ENCODE data around the gene VWF.

The VWF gene

GRCh38 chr12:5976196-5976595, 148.3 kb downstream of the VWF start:
- Histone ChIP-seq H3K9me3 (ENCODE audit: low read depth, low read length) (no peaks in the 10 kb centered on the region), H3K4me3 (no peak overlapping the region), H3K9ac (ENCODE audit: insufficient read length) (no peak overlapping the region), H3K36me3 (ENCODE audit: insufficient read depth, low read length) (no peaks in the 10 kb centered on the region), H3K27ac (no peak overlapping the region)
- DNase-seq (ENCODE audit: low read depth, low spot score), result no peak
- TF ChIP-seq EZH2 (IDR thresholded peaks at IDR 0.05) (no peak), FOXP2 (optimal IDR thresholded peaks at IDR 0.05; ENCODE audit: control extremely low read depth, extremely low read length, insufficient read depth) (no peak)

GRCh38 chr12:5973461-5974115, 150.9 kb downstream of the VWF start:
- Histone ChIP-seq H3K27ac (no peak overlapping the region), H3K9me3 (ENCODE audit: low read depth, low read length) (no peaks in the 10 kb centered on the region), H3K36me3 (ENCODE audit: insufficient read depth, low read length) (no peaks in the 10 kb centered on the region), H3K9ac (ENCODE audit: insufficient read length) (no peak overlapping the region), H3K4me3 (no peak overlapping the region)
- TF ChIP-seq POLR2AphosphoS5 (IDR thresholded peaks at IDR 0.05; ENCODE audit: borderline replicate concordance, low read depth, low read length) (no peak), FOXP2 (optimal IDR thresholded peaks at IDR 0.05; ENCODE audit: control extremely low read depth, extremely low read length, insufficient read depth) (no peak), EZH2 (IDR thresholded peaks at IDR 0.05) (no peak)
- DNase-seq (ENCODE audit: low read depth, low spot score), result no peak

- Histone ChIP-seq H3K27ac (no peak overlapping the region), H3K36me3 (ENCODE audit: insufficient read depth, low read length) (no peaks in the 10 kb centered on the region), H3K9me3 (ENCODE audit: low read depth, low read length) (no peaks in the 10 kb centered on the region), H3K9ac (ENCODE audit: insufficient read length) (no peak overlapping the region), H3K4me3 (no peak overlapping the region)
- no peak for TF ChIP-seq POLR2AphosphoS5 (IDR thresholded peaks at IDR 0.05; ENCODE audit: borderline replicate concordance, low read depth, low read length)
- no peak for DNase-seq (ENCODE audit: low read depth, low spot score)
Observed at GRCh38 chr12:5972387-5972786, 152.1 kb downstream of the VWF start.

DNA sequence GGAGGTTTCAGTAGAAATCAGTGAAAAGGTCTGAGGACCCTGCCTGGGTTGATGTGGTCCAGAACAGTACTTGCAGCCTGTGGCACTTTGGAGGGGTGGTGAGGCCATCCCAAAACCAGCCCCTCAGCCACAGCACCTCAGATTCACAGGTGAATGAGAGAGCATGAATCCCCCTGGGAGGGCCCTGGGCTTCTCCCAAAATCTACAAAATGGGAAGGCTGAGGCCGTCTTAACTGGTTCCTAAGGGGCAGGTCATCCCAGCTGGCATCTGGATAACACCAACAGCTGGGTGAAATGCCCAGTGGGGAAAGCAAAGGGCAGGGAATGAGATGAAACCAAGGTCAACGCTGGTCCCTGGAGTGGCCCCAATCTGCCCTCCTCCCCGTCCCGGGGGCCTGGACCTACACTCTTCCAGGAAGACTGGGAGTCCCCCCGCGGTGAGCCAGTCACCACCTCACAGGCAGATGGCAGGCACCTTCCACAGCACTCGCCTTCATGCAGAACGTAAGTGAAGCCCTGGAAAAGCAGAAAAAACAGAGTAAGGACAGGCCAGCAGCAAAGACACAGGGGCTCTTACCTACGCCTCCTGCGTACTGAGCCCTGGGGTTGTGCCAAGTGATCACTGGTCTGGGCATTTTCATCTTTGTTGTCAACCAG, 153.1 kb downstream of the VWF start:
- no peak for DNase-seq (ENCODE audit: low read depth, low spot score)
- Histone ChIP-seq H3K9me3 (ENCODE audit: low read depth, low read length) (no peaks in the 10 kb centered on the region), H3K9ac (ENCODE audit: insufficient read length) (no peak overlapping the region), H3K4me3 (no peak overlapping the region), H3K36me3 (ENCODE audit: insufficient read depth, low read length) (no peaks in the 10 kb centered on the region), H3K27ac (no peak overlapping the region)
- TF ChIP-seq EZH2 (IDR thresholded peaks at IDR 0.05), result no peak
- TF ChIP-seq POLR2AphosphoS5 (IDR thresholded peaks at IDR 0.05; ENCODE audit: borderline replicate concordance, low read depth, low read length), result no peak
- no peak for TF ChIP-seq FOXP2 (optimal IDR thresholded peaks at IDR 0.05; ENCODE audit: control extremely low read depth, extremely low read length, insufficient read depth)

DNA sequence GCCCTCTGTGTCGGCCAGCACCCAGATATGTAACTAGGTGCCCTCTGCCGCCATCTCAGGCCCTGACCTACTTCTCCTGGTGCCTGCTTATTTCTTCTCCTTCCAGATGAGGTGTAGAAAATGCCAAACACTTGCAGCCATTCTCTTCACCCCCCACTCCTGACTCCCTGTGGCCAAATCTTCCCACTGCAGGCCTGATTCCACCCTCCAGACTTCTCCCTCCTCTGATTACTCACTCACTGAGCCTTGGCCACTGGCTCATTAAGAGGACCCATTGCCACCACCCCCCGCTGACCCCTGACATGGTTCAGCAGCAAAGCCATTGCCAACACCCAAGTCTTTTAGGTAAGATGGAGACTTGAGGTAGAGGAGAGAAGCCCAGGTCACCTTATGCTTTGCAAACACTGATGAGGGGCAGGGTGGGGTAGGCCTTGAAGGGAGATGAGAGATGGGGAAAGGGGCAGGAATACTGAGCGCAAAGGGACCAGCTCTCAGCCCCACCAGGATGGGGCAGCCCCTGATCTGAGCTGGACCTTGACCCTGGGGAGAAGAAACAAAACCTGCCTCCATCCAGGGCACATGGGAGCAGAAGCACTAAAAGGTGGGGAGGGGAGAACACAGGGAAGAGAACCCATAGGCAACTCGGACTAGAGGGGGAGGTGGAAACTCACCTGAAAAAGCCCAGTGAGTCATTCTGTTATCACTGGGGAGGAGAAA, 154.3 kb downstream of the VWF start:
- no peak for DNase-seq (ENCODE audit: low read depth, low spot score)
- no peak for TF ChIP-seq EZH2 (IDR thresholded peaks at IDR 0.05)
- TF ChIP-seq FOXP2 (optimal IDR thresholded peaks at IDR 0.05; ENCODE audit: control extremely low read depth, extremely low read length, insufficient read depth), result no peak
- TF ChIP-seq POLR2AphosphoS5 (IDR thresholded peaks at IDR 0.05; ENCODE audit: borderline replicate concordance, low read depth, low read length), result no peak
- no peaks in the 10 kb centered on the region for H3K36me3 ChIP-seq (ENCODE audit: insufficient read depth, low read length)
- H3K27ac ChIP-seq, result no peak overlapping the region
- no peaks in the 10 kb centered on the region for H3K9me3 ChIP-seq (ENCODE audit: low read depth, low read length)
- no peak overlapping the region for H3K4me3 ChIP-seq
- H3K9ac ChIP-seq (ENCODE audit: insufficient read length), result no peak overlapping the region

DNA sequence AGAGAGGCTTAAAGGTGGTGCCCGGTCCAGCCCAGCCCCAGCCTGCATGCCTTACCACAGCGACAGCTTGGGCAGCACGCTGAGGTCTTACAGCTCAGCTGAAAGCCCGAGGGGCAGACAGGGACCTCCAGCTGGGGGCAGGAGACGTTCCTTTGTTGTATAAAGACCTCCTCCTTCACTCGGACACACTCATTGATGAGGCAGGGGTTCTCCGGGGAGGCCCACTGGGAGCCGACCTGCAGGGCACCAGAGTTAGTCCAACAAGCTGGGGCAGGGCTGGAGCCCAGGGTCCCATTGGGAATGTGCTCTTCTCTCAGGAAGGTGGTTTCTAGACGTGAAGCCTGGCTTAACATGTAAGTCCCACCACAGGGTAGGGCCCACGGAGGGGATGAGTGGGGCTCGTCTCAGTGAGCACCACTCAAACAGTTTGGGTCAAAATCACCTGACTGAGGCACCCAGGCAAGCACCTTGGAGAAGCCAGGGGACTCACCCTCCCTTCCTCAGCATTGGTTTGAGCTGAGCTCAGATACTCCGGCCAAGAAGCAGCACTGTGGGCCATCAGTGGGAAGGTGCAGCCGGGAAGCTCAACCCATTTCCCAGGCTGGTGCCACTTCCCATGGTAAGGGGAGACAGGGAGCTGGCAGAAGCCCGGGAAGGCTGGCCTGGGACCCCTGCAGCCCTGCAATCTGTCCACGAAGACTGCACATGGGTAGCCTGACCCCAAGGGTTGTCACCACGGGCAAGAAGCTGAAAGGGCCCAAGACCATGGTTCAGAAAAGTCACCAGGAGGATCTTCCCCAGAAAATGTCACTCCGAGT, 155.1 kb downstream of the VWF start:
- no peak overlapping the region for H3K4me3 ChIP-seq
- H3K9me3 ChIP-seq (ENCODE audit: low read depth, low read length), result no peaks in the 10 kb centered on the region
- DNase-seq (ENCODE audit: low read depth, low spot score), result no peak
- H3K9ac ChIP-seq (ENCODE audit: insufficient read length), result no peak overlapping the region
- no peak for TF ChIP-seq FOXP2 (optimal IDR thresholded peaks at IDR 0.05; ENCODE audit: control extremely low read depth, extremely low read length, insufficient read depth)
- TF ChIP-seq EZH2 (IDR thresholded peaks at IDR 0.05), result no peak
- TF ChIP-seq POLR2AphosphoS5 (IDR thresholded peaks at IDR 0.05; ENCODE audit: borderline replicate concordance, low read depth, low read length), result no peak
- no peaks in the 10 kb centered on the region for H3K36me3 ChIP-seq (ENCODE audit: insufficient read depth, low read length)
- H3K27ac ChIP-seq, result no peak overlapping the region

- Histone ChIP-seq H3K4me3 (no peak overlapping the region), H3K36me3 (ENCODE audit: insufficient read depth, low read length) (no peaks in the 10 kb centered on the region), H3K9me3 (ENCODE audit: low read depth, low read length) (no peaks in the 10 kb centered on the region), H3K27ac (no peak overlapping the region), H3K9ac (ENCODE audit: insufficient read length) (no peak overlapping the region)
- TF ChIP-seq EZH2 (IDR thresholded peaks at IDR 0.05) (no peak), FOXP2 (optimal IDR thresholded peaks at IDR 0.05; ENCODE audit: control extremely low read depth, extremely low read length, insufficient read depth) (no peak), POLR2AphosphoS5 (IDR thresholded peaks at IDR 0.05; ENCODE audit: borderline replicate concordance, low read depth, low read length) (no peak)
- DNase-seq (ENCODE audit: low read depth, low spot score), result no peak
Observed at GRCh38 chr12:5967645-5968415, 156.6 kb downstream of the VWF start.
